Measurements from ENCODE around the gene EXD3.
"Not testable (repeated sequence)": the region's sequence is repeated elsewhere in the genome, so short reads cannot be mapped to it uniquely, and the experiment has no call there.

EXD3 gene

DNA sequence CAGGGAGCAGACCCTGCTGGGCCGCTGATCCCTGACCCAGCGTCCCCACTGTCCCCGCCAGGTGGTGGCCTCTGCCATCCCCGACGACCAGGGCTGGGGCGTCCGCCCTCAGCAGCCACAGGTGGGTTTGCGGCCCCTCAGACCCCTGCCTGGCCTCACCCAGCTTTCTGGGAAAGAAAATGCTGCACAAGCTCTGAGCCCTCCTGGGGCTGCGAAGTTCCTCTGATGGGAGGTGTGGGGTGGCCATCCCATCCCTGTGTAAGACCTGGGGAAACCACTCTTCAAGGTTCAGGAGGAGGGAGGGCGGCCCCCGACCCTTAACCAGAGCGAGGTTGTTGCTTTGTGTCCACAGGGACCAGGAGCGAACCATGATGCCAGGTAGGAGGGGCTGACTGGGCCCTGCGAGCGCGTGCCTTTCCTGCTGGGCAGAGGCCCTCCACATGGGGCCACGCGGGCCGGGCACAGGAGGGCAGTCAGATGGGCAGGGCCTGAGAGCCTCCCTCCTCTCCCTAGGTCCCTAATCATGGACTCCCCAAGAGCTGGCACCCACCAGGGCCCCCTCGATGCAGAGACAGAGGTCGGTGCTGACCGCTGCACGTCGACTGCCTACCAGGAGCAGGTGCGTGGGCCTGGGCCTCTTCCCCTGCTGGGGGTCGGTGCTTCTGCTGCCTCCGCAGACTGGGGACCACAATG, 7.9 kb upstream of the EXD3 start:
- DNase-seq = no peak

DNA sequence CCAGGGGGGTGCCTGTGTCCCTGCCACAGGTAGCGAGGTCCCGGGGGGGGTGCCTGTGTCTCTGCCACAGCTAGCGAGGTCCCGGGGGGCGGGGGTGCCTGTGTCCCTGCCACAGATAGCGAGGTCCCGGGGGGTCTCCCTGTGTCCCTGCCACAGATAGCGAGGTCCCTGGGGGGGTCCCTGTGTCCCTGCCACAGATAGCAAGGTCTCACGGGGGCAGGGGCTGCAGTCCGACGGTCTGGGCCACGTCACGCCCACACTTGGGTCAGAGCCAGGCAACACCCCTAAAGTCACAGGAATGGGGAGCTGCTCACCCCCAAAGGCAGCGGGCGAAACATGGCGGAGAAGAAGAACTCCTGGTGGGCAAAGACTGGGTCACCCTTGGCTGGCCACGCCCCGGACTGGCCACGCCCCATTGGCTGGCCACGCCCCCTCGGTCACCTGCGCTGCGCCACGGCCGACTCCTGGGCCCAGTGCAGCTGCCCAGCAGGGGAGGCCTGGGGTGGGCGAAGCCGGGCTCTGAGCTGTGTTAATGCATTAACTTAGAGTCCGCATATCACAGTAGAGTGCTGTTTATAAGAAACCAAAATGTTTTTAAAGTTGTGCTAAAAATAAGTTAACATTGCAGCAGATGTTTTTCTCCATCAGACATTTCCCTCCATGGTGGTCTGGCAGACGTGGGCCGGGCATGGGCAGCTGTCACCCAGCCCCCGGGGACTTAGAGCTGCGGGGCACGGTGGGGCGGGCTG, 7.2 kb upstream of the EXD3 start:
- DNase-seq = no peak

- no peak for DNase-seq
These were observed 6.6 kb upstream of the EXD3 start for GRCh38 chr9:137429546-137429890.

GRCh38 chr9:137428841-137429545, 6.0 kb upstream of the EXD3 start:
- no peak for DNase-seq

DNA sequence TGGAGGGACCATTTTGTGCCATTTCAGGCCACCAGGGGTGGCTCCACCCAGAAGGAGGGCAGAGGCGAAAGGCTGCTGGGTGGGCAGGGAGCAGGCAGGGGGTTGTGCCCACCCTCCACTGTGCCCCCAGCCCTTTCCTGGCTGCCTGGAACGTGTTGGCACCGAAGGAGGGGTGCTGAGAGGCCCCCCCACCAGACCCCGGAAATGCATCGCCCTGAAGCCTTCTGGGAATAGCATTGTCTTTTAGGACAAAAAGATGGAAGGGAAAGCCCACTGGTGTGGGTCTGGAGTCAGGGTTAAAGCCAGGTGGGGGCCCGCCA, 5.3 kb upstream of the EXD3 start:
- no peak for DNase-seq

GRCh38 chr9:137427454-137428310, 4.7 kb upstream of the EXD3 start:
- no peak for DNase-seq

DNA sequence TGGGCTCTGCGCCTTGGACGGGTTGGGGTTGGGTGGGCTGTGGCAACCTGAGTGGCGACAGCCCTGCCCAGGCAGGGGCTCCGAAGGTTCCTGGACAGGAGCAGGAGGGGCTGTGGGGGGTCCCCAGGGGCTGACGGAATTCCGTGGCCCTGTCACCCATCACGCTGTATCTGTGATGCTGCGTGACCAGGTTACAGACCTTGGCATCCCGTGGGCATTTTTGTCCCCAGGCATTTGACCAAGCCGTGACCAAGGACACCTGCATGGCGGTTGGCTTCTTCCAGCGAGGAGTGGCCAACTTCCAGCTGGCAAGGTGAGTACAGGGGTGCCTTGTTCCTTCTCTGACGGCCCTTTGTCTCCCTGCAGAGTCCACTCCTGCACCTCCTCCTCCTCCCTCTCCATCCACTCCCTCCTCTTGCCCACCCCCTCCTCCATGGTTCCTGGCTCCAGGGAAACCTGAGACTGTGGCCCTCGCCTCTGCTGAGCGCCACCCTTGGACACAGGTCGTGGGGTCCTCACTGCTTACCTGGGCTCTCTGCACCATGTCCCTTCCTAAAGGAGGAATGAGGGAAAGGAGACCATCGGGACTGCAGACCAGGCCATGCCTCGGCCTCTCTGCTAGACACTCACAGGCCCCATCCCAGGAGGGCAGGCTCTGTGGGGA, 3.2 kb upstream of the EXD3 start:
- DNase-seq = no peak

DNA sequence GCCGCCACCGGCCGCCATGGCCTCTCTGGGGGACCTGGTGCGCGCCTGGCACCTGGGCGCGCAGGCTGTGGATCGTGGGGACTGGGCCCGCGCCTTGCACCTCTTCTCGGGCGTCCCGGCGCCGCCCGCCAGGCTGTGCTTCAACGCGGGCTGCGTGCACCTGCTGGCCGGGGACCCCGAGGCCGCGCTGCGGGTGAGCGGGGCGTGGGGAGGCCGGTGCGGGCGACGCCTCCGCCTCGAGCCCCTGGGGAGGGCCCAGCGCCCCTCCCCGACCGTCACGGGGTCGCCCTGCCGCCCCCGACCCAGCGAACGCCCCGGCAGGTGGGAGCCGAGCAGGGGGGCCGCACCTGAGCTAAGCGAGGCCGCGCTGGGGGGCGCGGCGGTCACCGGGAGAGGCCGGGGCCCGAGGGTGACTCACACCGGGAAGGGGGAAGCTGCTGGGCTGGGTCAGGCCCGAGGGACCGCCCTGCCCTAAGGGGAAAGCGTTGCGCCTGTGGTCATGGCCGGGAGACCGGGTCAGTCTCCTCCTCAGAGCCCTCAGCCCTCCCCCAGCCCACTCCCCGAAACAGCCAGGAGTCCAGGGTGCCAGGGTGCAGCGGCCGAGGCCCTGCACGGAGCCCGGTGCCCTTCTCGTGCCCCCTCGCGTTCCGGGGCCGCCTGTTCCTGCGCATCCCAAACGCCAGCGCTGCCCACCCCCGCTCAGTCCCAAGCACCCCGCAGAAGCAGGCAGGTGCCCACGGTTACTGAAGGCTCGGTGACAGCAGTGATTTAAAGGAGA, 741 bp upstream of the EXD3 start:
- no peak for DNase-seq

DNA sequence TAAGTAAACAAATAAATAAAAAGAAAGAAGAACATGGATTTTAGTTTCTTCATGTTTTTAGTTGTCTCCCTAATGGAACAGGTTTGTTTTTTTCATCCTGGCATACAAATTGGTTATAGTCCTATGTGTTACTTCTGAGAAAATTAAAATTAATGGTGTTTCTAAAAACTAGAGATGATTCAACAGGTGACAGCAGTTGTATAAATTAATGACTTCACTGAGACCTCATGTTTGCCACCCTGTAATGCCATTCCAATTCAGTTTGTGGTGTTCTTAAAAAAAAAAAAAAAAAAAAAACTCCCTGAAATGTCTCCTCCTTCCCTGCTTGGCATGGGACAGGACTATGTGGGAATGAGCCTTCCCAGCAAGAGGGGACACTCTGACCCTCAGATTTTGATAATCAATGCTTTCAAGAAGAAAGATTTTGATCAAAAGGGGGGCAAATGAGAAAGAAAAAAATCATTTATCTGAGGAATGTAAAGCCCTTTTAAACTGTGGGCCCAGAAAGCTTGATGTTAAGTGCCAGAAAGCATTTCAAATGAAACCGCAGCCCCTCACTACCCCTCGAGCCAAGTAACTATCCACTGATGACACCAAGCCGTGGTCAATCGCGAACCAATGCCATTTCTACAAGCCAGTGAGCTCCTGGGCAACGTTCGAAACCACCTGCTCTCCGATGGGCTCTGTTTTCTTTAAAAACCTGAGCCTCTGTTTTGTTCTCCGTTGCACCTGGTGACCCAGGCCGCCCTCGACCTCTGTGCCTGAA, 941 bp downstream of the EXD3 start:
- DNase-seq = no peak

DNA sequence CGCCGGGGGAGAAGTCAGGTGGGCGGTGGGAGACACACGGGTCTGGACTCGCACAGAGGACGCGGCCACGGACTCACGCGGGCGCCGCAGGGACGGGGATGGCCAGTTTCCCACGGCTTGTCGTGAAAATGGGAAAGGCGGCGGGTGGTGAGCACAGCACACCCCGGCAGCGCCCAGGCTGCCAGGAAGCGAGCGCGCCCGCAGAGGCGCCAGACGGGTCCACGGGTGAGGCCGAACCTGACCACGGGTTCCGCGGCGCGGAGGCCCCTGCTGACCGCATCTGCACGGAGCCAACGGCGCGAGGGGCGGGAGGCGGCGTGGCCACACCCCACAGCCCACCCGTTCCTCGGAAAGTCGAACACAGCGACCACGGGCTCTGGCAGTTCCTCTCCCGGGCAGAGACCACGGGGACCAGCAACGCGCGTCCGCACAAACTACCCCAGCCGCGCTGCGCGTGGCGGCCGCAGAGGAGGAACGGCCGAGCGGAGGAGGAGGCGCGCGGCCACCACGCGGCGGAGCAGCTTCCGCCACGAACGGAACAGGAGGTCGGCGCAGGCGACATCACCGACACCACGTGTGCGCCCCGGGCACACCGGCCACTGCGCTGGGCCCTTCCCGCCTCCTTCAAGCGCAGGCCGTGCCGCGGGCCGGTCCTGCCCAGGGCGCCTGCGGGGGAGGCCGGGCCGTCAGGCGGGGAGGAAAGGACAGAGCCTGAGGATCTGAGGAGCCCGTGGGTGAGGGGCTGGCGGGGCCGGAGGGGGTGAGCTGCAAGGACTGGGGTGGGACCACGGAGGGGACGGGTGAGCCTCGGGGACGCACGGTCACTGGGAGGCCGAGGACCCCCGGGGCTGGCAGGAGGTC, 5.6 kb downstream of the EXD3 start:
- DNase-seq = no peak

GRCh38 chr9:137416563-137417151, 6.3 kb downstream of the EXD3 start:
- no peak for DNase-seq

DNA sequence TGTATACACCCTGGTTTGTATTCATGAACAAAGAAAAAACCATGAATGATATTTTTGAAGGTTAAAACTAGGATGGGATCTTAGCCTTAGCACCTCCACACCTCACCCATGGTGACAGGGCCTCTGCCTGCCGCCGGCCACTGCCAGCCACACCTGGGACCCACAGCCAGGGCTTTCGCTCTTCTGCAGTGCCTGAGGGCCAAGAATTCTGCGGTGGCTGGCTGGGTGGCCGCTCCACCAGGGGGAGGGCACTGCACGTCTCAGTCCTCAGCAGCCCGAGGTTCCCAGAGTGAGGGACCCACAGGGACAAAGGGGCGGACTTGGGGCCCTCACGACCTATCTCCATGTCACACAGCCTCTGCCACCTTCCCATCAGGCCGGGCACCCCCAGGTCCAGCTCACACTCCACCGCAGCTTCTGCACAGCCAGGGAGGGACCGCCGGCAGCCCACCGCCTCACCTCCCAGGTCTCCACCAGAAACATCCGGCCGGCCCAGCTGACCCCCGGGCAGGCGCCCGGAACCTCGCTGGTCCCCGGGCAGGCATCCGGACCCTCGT, 6.9 kb downstream of the EXD3 start:
- no peak for DNase-seq

GRCh38 chr9:137415451-137415850, 7.5 kb downstream of the EXD3 start:
- no peak for DNase-seq

DNA sequence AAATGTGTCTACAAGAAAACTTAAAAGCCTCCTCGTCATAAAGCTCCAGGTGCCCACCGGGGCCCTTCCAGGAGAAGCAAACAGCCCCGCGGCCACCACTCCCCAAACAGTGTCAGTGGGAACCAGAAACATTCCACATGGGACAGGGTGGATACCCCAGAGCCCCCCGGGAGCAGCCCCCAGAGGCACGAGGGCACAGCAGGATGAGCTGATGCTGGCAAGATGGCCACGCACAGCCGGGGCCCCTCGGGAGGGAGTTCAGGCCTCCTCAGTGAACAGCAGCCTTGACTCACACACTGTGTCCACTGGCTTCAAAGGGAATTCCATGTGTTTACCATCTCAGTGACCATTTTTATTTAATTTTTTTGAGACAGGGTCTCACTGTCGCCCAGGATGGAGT, 10.5 kb downstream of the EXD3 start:
- no peak for DNase-seq

DNA sequence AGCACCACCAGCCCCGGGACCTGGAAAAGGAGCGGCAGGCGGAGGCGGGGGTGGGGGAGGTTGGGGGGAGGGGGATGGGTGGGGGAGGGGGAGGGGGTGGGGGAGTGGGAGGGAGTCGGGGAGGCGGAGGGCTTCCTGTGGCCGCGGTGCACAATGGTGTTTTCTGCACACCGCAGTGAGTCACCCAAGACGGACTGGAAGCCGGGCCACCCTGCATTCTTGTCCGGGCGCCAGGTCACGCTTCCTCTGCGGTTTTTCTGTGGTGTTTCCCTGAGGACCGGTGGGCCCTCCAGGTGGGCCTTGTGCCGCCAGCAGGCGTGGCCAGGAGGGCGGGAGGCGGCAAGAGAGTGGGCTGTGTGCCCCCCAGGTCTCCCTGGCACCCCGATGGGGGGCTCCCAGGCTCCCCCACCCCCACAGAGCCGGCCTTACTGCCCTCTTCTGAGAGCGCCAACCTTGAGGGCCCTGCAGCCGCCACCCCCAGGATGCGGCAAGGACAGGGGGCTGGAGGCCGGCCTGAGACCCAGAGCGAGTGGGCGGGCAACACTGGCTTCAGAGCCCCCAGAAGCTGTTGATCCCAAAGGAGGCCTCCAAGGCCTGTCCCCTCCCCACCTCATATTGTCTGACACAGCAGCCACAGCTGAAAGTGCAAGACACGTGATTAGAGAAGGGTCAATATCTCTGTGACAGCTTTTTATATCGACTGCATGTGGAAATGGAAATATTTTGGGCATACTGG, 11.1 kb downstream of the EXD3 start:
- DNase-seq = no peak

DNA sequence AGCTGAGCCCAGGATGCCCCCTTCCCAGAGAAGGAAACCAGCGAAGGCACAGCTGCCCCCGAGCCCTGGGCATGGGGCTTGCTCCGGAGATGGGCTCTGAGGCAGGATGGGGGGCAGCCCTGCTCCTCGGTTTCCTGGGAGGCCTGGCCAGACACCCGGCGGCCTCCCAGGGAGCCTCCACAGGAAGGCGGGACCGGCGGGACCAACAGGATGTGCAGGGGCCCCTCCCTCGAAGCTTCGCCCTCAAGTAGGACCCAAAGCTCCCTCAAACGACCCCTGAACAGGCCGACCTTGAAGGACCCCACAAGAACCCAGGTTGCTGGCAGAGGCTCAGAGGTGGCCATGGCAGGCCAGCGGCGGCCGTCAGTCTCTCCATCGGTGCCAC, 11.7 kb downstream of the EXD3 start:
- no peak for DNase-seq

GRCh38 chr9:137410891-137411249, 12.1 kb downstream of the EXD3 start:
- no peak for DNase-seq

- DNase-seq = not testable (repeated sequence)
These were observed 12.6 kb downstream of the EXD3 start for GRCh38 chr9:137410236-137410890.
